ENCODE data around the gene MDH2. TPM values are rescaled to one million over a fixed set of nuclear protein-coding genes. Genes with fewer than 3 reads are reported as not detected.
"Not testable (repeated sequence)": the region's sequence is repeated elsewhere in the genome, so short reads cannot be mapped to it uniquely, and the experiment has no call there.

MDH2 gene
- total RNA-seq, 1 experiment from 2014 or later = 313 TPM

- H3K27ac Mint-ChIP-seq (ENCODE audit: unreplicated experiment) = no peak overlapping the region
Measured at GRCh38 chr7:76016191-76016947, 31.5 kb upstream of the MDH2 start.

GRCh38 chr7:76018520-76018919 lies 29.4 kb upstream of the MDH2 start:
- CTCF ChIA-PET; BruUV-seq (replicated peaks); intact Hi-C loops (cut with micrococcal nuclease; ENCODE audit: unreplicated experiment); POLR2A ChIA-PET; H3K27me3 ChIP-seq (replicated peaks; ENCODE audit: control insufficient read depth, insufficient read depth, low read length); H3K36me3 ChIP-seq (ENCODE audit: control insufficient read depth, insufficient read depth, low read length); H3K4me1 ChIP-seq; H3K4me3 Mint-ChIP-seq (ENCODE audit: unreplicated experiment); H3K9me3 ChIP-seq; H3K27me3 Mint-ChIP-seq (ENCODE audit: insufficient read depth, unreplicated experiment); H3K9me3 Mint-ChIP-seq (ENCODE audit: unreplicated experiment); H3K4me1 Mint-ChIP-seq (ENCODE audit: low read depth, unreplicated experiment); DNase-seq; H3K27ac Mint-ChIP-seq (ENCODE audit: unreplicated experiment); H3K4me3 ChIP-seq (ENCODE audit: low read depth, low read length): not testable (repeated sequence)
- peaks cover 34% of the 10 kb centered on the region for H3K36me3 Mint-ChIP-seq (ENCODE audit: insufficient read depth, unreplicated experiment)

More at GRCh38 chr7:76016191-76016947, 31.5 kb upstream of the MDH2 start:
- H3K4me1 ChIP-seq = no peaks in the 10 kb centered on the region
- no peaks in the 10 kb centered on the region for H3K27me3 ChIP-seq (replicated peaks; ENCODE audit: control insufficient read depth, insufficient read depth, low read length)
- H3K9me3 ChIP-seq = no peaks in the 10 kb centered on the region
- intact Hi-C loops (cut with micrococcal nuclease; ENCODE audit: unreplicated experiment) = no loop called here
- Mint-ChIP-seq H3K27me3 (ENCODE audit: insufficient read depth, unreplicated experiment) (no peaks in the 10 kb centered on the region), H3K9me3 (ENCODE audit: unreplicated experiment) (no peaks in the 10 kb centered on the region), H3K4me1 (ENCODE audit: low read depth, unreplicated experiment) (no peaks in the 10 kb centered on the region), H3K4me3 (ENCODE audit: unreplicated experiment) (no peak overlapping the region), H3K36me3 (ENCODE audit: insufficient read depth, unreplicated experiment) (peaks cover 18% of the 10 kb centered on the region)
- no peaks in the 10 kb centered on the region for H3K36me3 ChIP-seq (ENCODE audit: control insufficient read depth, insufficient read depth, low read length)
- no peak for DNase-seq
- ChIA-PET POLR2A (interaction anchor here (0.5 kb wide), 1 partner anchor 31 kb away, joined by 3 read pairs; the partner anchor contains the start of gene STYXL1), CTCF (no interaction called here)
- no TSS peak for BruUV-seq (replicated peaks)
- no peak overlapping the region for H3K4me3 ChIP-seq (ENCODE audit: low read depth, low read length)
- TF ChIP-seq CTCF (IDR thresholded peaks at IDR 0.05; ENCODE audit: insufficient read depth in 1 of 2, low read depth in 1 of 2, low read length in 1 of 2, severe bottlenecking in 1 of 2, unreplicated experiment in 1 of 2) = no peak

- intact Hi-C loops (cut with micrococcal nuclease; ENCODE audit: unreplicated experiment) = loop anchor here (1.0 kb wide), 1 partner anchor 154 kb away; no protein-coding TSS in a partner anchor
- no TSS peak for BruUV-seq (replicated peaks)
- H3K4me1 Mint-ChIP-seq (ENCODE audit: low read depth, unreplicated experiment) = no peaks in the 10 kb centered on the region
- Histone ChIP-seq H3K9me3 (no peaks in the 10 kb centered on the region), H3K4me3 (ENCODE audit: low read depth, low read length) (no peak overlapping the region), H3K27me3 (replicated peaks; ENCODE audit: control insufficient read depth, insufficient read depth, low read length) (no peaks in the 10 kb centered on the region), H3K4me1 (no peaks in the 10 kb centered on the region), H3K36me3 (ENCODE audit: control insufficient read depth, insufficient read depth, low read length) (peaks cover 2% of the 10 kb centered on the region; the same call in 1 of the 2 replicates)
- peak; percentile 73 to 74 for TF ChIP-seq CTCF (IDR thresholded peaks at IDR 0.05; ENCODE audit: insufficient read depth in 1 of 2, low read depth in 1 of 2, low read length in 1 of 2, severe bottlenecking in 1 of 2, unreplicated experiment in 1 of 2)
- POLR2A ChIA-PET = interaction anchor here (0.6 to 1.6 kb wide), 3 partner anchors 26 to 36 kb away, joined by 3 to 5 read pairs (median 4); partner anchors contain the start of genes MDH2 and STYXL1
- H3K27ac Mint-ChIP-seq (ENCODE audit: unreplicated experiment) = no peak overlapping the region
- peak; percentile 70 to 80 for DNase-seq
- no peak overlapping the region for H3K4me3 Mint-ChIP-seq (ENCODE audit: unreplicated experiment)
- H3K9me3 Mint-ChIP-seq (ENCODE audit: unreplicated experiment) = no peaks in the 10 kb centered on the region
- CTCF ChIA-PET = interaction anchor here (0.6 to 2.6 kb wide), 10 partner anchors 12 to 258 kb away, joined by 3 to 60 read pairs (median 6); partner anchors contain the start of gene RHBDD2
- H3K27me3 Mint-ChIP-seq (ENCODE audit: insufficient read depth, unreplicated experiment) = no peaks in the 10 kb centered on the region
- H3K36me3 Mint-ChIP-seq (ENCODE audit: insufficient read depth, unreplicated experiment) = peaks cover 41% of the 10 kb centered on the region
Measured at GRCh38 chr7:76020031-76020714, 27.7 kb upstream of the MDH2 start.

Data from Caco-2 (cell line).